Measurements from ENCODE around the gene TAS2R31.
"Not testable (repeated sequence)": the region's sequence is repeated elsewhere in the genome, so short reads cannot be mapped to it uniquely, and the experiment has no call there.

The TAS2R31 gene, protein sequence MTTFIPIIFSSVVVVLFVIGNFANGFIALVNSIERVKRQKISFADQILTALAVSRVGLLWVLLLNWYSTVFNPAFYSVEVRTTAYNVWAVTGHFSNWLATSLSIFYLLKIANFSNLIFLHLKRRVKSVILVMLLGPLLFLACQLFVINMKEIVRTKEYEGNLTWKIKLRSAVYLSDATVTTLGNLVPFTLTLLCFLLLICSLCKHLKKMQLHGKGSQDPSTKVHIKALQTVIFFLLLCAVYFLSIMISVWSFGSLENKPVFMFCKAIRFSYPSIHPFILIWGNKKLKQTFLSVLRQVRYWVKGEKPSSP

DNA sequence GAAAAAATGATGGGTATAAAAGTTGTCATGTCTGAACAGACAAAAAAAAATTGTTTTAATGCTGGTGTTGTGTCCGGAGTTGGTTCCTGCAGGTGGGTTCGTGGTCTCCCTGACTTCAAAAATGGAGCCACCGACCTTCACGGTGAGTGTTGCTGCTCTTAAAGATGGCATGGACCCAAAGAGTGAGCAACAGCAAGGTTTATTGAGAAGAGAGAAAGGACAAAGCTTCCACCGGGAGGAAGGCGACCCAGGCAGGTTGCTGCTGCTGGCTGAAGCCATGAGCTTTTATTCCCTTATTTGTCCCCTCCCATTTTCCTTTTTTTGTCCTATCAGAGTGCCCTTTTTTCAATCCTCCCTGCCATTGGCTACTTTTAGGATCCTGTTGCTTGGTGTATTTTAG is at the start of gene TAS2R31:
Gene TAS2R31, minus strand, starts transcription at position 101 of the 400 bp plus-strand sequence. Its CDS starts 72 bp downstream, at position 29.
- DNase-seq (ENCODE audit: low read depth in 2 of 2, low spot score in 1 of 2) = no peak

DNA sequence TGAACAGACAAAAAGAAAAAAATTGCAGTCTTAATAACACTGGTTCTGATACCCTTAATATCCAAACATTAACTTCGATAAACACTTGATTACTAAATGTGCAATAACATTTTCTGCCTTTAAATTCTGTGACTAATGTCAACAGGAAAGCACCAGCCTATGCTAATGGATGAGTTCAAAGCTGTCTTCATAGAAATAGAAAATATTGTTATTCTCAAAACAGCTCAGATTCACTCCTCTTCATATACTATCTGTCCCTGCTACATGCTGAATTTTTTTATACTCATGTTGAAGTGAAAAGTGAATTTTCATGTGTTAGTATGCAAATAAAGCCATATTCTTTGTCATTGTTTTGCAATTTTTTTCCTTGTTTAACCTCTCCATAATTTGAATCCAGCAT is 47.0 kb upstream of the TAS2R31 start:
- DNase-seq (ENCODE audit: low read depth in 2 of 2, low spot score in 1 of 2) = no peak

- DNase-seq (ENCODE audit: low read depth in 2 of 2, low spot score in 1 of 2) = no peak
Measured at GRCh38 chr12:11075642-11076041, 44.4 kb upstream of the TAS2R31 start.

DNA sequence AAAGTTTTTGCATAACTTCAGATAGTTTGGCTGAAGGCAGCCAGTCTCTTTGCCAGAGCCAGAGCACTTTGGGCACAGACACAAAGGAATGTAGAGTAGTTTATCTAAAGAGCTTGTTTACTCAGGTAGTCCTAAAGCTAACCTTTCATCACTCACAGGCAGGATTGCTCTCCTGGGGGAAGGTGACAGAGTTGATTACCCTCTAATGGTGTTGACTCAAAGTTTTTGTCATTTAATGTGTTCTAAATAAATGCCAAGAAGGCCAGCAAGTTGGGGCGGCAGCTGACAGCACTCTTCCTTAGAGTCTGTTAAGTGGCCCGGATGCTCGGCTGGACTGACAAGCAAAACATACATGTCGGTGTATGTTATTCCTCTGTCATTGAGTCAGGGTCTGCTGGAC is 40.2 kb upstream of the TAS2R31 start:
- no peak for DNase-seq (ENCODE audit: low read depth in 2 of 2, low spot score in 1 of 2)

DNA sequence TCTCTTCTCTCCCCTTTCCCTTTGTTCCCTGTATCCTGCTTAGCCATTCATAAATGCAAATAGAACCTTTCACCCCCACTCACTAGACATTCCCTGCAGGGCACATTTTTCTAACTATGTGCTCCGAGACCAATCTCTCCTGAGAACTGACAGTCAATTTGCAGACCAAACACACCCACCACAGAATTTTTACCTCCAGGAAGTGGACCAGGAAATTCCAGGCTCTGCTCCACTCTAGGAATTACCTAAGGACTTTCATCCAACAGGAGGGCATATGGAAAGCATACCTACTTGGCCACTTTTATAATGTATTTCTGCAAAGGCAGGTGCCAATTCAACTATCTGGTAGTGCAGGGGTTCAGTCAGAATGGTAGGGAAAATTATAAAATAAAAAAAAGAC is 39.8 kb upstream of the TAS2R31 start:
- no peak for DNase-seq (ENCODE audit: low read depth in 2 of 2, low spot score in 1 of 2)

DNA sequence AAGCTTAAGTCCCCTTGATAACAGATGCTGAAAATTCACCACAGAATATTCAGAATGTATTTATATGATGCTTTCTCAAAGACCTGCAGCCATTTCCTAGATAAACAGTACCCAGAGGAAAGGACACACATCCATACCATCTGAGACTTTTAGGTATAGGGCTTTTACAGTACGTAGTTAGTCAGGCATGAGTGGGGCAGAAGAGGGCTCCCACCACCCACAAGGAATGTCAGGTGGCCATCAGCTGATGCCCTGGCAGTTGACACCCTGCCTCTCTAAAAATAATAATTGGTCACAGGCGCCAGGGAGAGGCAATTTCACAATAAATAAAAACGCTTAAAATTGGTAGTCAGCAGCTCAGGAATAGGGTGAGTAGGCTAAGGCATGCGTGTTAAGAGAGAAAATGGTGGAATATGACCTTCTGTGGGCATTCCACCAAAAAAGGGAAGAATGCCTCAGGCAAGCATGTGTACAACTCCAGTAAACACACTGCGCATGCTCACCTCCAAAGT is 38.7 kb upstream of the TAS2R31 start:
- no peak for DNase-seq (ENCODE audit: low read depth in 2 of 2, low spot score in 1 of 2)

- DNase-seq (ENCODE audit: low read depth in 2 of 2, low spot score in 1 of 2) = no peak
Measured at GRCh38 chr12:11067514-11067913, 36.3 kb upstream of the TAS2R31 start.

DNA sequence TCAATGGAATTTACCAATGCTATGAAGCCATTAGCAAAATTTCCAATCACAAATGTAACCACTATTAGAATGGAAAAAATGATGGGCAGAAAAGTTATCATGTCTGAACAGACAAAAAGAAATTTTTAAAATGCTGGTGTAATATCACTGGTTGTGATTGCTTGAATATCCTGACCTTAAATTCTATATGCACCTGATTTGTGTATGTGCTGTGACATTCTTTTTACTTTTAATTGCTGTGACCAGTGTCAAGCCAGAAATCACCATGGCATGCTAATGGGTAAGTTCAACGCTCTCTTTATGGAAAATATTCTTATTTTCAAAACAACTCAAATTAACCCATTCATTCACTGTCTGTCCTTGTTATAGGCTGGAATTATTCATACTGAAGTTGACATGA is 31.0 kb upstream of the TAS2R31 start, which contains the start of gene TAS2R46:
Gene TAS2R46, minus strand, starts transcription at position 101 of the 400 bp plus-strand sequence. Its CDS starts 0 bp downstream, at position 101.
- not testable (repeated sequence) for DNase-seq (ENCODE audit: low read depth in 2 of 2, low spot score in 1 of 2)

DNA sequence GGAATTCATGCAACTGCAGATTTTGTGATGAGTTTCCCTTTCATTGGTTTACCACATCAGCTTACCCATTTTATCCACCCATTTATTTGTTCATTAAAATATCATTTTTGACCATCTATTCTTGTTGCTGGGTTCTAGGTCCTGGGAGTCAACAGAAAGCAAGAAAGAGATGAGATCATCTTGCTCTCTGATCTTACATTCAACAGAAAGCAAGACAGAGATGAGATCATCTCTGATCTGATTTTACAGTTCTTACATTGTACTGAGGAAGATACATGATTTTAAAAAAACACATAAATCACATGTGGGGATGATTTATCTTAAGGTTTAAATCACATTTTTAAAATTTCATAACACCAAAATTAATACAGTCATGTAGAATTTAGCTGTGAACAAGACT is 28.6 kb upstream of the TAS2R31 start:
- DNase-seq (ENCODE audit: low read depth in 2 of 2, low spot score in 1 of 2) = no peak

- DNase-seq (ENCODE audit: low read depth in 2 of 2, low spot score in 1 of 2) = no peak
Measured at GRCh38 chr12:11059041-11059440, 27.8 kb upstream of the TAS2R31 start.

GRCh38 chr12:11055306-11055705 is 24.1 kb upstream of the TAS2R31 start:
- no peak for DNase-seq (ENCODE audit: low read depth in 2 of 2, low spot score in 1 of 2)

- not testable (repeated sequence) for DNase-seq (ENCODE audit: low read depth in 2 of 2, low spot score in 1 of 2)
Measured at GRCh38 chr12:11049806-11050531, 18.8 kb upstream of the TAS2R31 start.

GRCh38 chr12:11041366-11041765 is 10.2 kb upstream of the TAS2R31 start:
- not testable (repeated sequence) for DNase-seq (ENCODE audit: low read depth in 2 of 2, low spot score in 1 of 2)

DNA sequence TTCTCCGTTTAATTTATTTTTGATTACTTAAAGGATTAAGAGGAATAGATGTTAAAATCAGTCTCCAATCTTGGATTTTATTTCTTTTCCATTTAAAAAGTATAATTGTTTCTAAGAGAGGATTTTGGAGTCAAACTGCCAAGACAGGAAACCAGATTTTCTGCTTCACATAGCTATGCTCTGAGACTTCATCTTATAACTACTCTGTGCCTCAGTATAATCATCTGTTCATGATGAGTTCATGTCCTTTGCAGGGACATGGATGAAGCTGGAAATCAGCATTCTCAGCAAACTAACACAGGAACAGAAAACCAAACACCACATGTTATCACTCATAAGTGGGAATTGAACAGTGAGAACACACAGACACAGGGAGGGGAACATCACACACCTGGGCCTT is 9.0 kb upstream of the TAS2R31 start:
- DNase-seq (ENCODE audit: low read depth in 2 of 2, low spot score in 1 of 2) = no peak

DNA sequence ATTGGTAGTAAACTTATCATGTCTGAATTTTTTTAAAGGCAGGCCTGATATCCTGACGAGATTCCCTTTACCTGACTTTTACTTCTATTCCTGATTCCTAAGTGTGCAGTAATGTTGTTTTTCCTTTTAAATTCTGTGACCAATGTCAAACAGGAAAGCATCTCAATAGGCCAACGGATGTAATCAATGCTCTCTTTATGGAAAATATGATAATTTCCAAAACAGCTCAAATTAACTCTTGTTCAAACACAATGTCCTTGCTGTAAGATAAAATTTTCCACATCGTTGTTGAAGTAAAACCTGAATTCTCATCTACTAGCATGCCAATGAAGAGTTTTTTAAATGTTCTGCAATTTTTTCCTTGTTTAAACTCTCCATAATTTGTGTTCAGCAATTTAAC is 8.0 kb upstream of the TAS2R31 start:
- no peak for DNase-seq (ENCODE audit: low read depth in 2 of 2, low spot score in 1 of 2)

GRCh38 chr12:11033959-11034358 is 2.8 kb upstream of the TAS2R31 start:
- not testable (repeated sequence) for DNase-seq (ENCODE audit: low read depth in 2 of 2, low spot score in 1 of 2)

DNA sequence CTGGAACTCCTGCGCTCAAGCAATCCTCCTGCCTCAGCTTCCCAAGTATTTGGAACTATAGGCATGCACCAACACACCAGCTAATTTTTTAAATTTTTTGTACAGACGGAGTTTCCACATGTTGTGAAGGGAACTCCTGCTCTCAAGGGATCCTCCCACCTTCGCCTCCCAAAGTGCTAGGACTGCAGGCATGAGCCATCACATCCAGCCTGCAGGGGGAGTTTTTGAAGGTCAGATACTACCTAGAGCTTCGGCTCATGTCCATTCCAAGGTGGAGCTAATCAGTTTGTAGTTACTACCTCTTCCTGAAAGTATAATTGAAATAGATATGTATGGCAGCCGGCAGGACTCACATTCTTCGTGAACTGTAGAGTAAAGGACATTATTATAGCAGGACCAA is 5.1 kb downstream of the TAS2R31 start:
- DNase-seq (ENCODE audit: low read depth in 2 of 2, low spot score in 1 of 2) = no peak

DNA sequence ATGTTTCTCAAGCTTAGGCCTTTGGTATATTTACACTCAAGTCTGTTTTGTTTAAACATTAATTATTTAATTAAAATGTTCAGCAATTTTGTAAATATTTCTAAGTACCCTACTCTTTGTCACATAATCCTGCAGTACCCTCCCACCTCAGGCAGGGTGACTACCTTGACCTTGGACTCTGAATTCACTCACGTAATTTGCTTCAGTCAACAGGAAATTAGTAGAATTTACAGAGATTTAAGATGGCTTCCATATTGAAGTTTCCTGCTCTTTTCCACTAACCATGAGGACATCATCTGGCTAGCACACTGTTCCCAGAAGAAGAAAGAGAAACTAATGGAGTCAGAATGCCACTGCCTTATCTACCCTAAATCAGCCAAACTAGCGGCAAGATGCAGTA is 7.8 kb downstream of the TAS2R31 start:
- no peak for DNase-seq (ENCODE audit: low read depth in 2 of 2, low spot score in 1 of 2)

- DNase-seq (ENCODE audit: low read depth in 2 of 2, low spot score in 1 of 2) = no peak
Measured at GRCh38 chr12:11022520-11022919, 8.7 kb downstream of the TAS2R31 start, which contains the start of gene TAS2R19. Gene TAS2R19 (minus strand): TSS chr12:11022620. CDS start chr12:11022571, 49 bp downstream.

- DNase-seq (ENCODE audit: low read depth in 2 of 2, low spot score in 1 of 2) = no peak
Measured at GRCh38 chr12:11016937-11017336, 14.3 kb downstream of the TAS2R31 start.

GRCh38 chr12:11015775-11016430 is 15.3 kb downstream of the TAS2R31 start:
- DNase-seq (ENCODE audit: low read depth in 2 of 2, low spot score in 1 of 2) = no peak

DNA sequence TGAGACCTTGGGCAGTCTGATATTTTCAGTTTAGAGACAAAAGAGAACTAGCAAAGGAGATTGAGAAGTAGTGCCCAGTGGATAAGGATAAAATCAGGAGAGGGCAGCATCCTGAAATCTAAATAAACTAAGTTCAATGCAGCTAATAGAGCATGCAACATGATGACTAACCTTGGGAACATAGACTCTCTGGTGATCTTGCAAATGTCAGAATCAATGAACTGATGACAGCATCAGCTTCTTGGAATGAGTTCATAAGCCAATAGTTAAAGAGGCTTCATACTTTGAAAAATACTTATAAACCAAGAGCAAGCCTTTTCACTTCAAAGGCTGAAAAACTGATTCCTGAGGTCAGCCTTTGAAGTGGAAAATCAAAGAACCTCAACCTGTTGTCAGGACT is 17.0 kb downstream of the TAS2R31 start:
- no peak for DNase-seq (ENCODE audit: low read depth in 2 of 2, low spot score in 1 of 2)
